Endothelial cell of umbilical vein (primary cell): ENCODE data around the gene NRXN3. TPM values are rescaled to one million over a fixed set of nuclear protein-coding genes. Genes with fewer than 3 reads are reported as not detected.

Source experiments
- BruUV-seq: library from RNA; stranded (reverse); fragments of 400-500 nt; replicated peaks from 2 replicates; lab custom pipeline; 2021; lab: Mats Ljungman, UMichigan
- CTCF ChIA-PET: fragments of 300-600, 350-600 bp; sonication (Branson Sonifier 250); formaldehyde crosslinking; loops from one replicate; lab custom pipeline; 2021; ENCODE audit warnings: antibody characterized with exemption, inconsistent platforms; lab: Charles Lee
- POLR2A ChIA-PET: fragments of 300-600, 350-600 bp; sonication (Branson Sonifier 250); formaldehyde crosslinking; loops from one replicate; lab custom pipeline; 2021; ENCODE audit warnings: antibody characterized with exemption, inconsistent platforms; lab: Charles Lee
- DNase-seq: peaks from one replicate; pipeline ENCODE4 v3.0.0-alpha.2; 2011; ENCODE audit warnings: low read depth, low spot score
- FAIRE-seq: peaks from 2 replicates; lab custom pipeline; 2011; peaks lifted over from hg19 to GRCh38; lab: Jason Lieb, UNC
- H2AFZ ChIP-seq: 2 replicates; pipeline ENCODE4 v1.6.0; 2012; ENCODE audit warnings: low read depth, low read length, control low read depth, inconsistent platforms
- H3K27ac ChIP-seq: 2 replicates; pipeline ENCODE4 v1.5.1; 2011; ENCODE audit warnings: low read depth, mild to moderate bottlenecking, control low read depth, low read length, moderate library complexity; ENCODE audit not compliant: insufficient read depth
- H3K27me3 ChIP-seq, 2 experiments: 2 replicates each; pipeline versions ENCODE4 v1.6.0 to v1.6.1; 2011; ENCODE audit warnings: low read length in 2 of 2, mixed read lengths in 1 of 2; ENCODE audit not compliant: control insufficient read depth in 2 of 2, insufficient read depth in 2 of 2
- H3K36me3 ChIP-seq, 2 experiments: 2 replicates in 1 of 2; 3 replicates in 1 of 2; pipeline ENCODE4 v1.5.1; 2011; ENCODE audit warnings: low read length in 2 of 2, mild to moderate bottlenecking in 1 of 2, moderate library complexity in 1 of 2; ENCODE audit not compliant: control insufficient read depth in 2 of 2, insufficient read depth in 2 of 2; ENCODE audit errors: extremely low read depth in 1 of 2
- H3K4me1 ChIP-seq: 3 replicates; pipeline ENCODE4 v1.5.1; 2011; ENCODE audit warnings: mild to moderate bottlenecking, low read length; ENCODE audit not compliant: control insufficient read depth, insufficient read depth; ENCODE audit errors: extremely low read depth
- H3K4me2 ChIP-seq: 2 replicates; pipeline ENCODE4 v1.6.1; 2011; ENCODE audit warnings: low read length, control low read depth, mixed read lengths; ENCODE audit not compliant: insufficient read depth
- H3K4me3 ChIP-seq, 3 experiments: fragments of 200-600 bp in 1 of 3; sonication (generic), shearing (Covaris generic) in 1 of 3; replicated peaks in 1 of 3; 2 replicates each; pipeline ENCODE4 v1.5.1; 2011 to 2016; ENCODE audit warnings: control low read depth in 3 of 3, low read length in 3 of 3, mild to moderate bottlenecking in 2 of 3, inconsistent platforms in 1 of 3, low read depth in 1 of 3, moderate library complexity in 1 of 3; ENCODE audit not compliant: insufficient read depth in 1 of 3
- H3K79me2 ChIP-seq: 2 replicates; pipeline ENCODE4 v1.6.0; 2012; ENCODE audit warnings: low read length, inconsistent platforms; ENCODE audit not compliant: control insufficient read depth, insufficient read depth
- H3K9ac ChIP-seq: replicated peaks from 2 replicates; pipeline ENCODE3; 2011; ENCODE audit warnings: low read length, control low read depth; ENCODE audit not compliant: insufficient read depth; ENCODE audit errors: extremely low read depth
- H3K9me1 ChIP-seq: replicated peaks from 3 replicates; pipeline ENCODE4 v1.6.0; 2011; ENCODE audit warnings: mild to moderate bottlenecking, low read length; ENCODE audit not compliant: control insufficient read depth, insufficient read depth; ENCODE audit errors: extremely low read depth
- H3K9me3 ChIP-seq: replicated peaks from 2 replicates; pipeline ENCODE4 v1.5.1; 2012; ENCODE audit warnings: low read length, inconsistent platforms; ENCODE audit not compliant: control insufficient read depth, insufficient read depth
- H4K20me1 ChIP-seq: replicated peaks from 2 replicates; pipeline ENCODE3; 2011; ENCODE audit warnings: mild to moderate bottlenecking, low read length; ENCODE audit not compliant: control insufficient read depth, insufficient read depth; ENCODE audit errors: extremely low read depth
- EZH2 ChIP-seq: IDR thresholded peaks from 2 replicates; pipeline ENCODE4 v1.6.1; 2012; ENCODE audit warnings: borderline replicate concordance, low read depth, mild to moderate bottlenecking, moderate library complexity, low read length, inconsistent platforms; ENCODE audit not compliant: severe bottlenecking
- FOS ChIP-seq: IDR thresholded peaks from 2 replicates; pipeline ENCODE4 v1.6.1; 2011; ENCODE audit warnings: mild to moderate bottlenecking, low read length, moderate library complexity, borderline replicate concordance; ENCODE audit not compliant: insufficient read depth
- GATA2 ChIP-seq: IDR thresholded peaks from 2 replicates; pipeline ENCODE4 v1.7.0; 2011; ENCODE audit warnings: low read depth, mild to moderate bottlenecking, moderate library complexity, mixed read lengths, low read length; ENCODE audit not compliant: insufficient read length, insufficient read depth
- JUN ChIP-seq: IDR thresholded peaks from 2 replicates; pipeline ENCODE4 v1.6.1; 2011; ENCODE audit warnings: borderline replicate concordance, low read depth; ENCODE audit not compliant: insufficient read length, insufficient read depth
- MYC ChIP-seq: IDR thresholded peaks from one replicate; pipeline ENCODE4 v1.6.1; 2011; ENCODE audit warnings: mild to moderate bottlenecking, low read depth, low read length
- POLR2A ChIP-seq: IDR thresholded peaks from 2 replicates; pipeline ENCODE4 v1.6.1; 2012; ENCODE audit warnings: low read depth, mild to moderate bottlenecking, control low read depth, low read length
- POLR2AphosphoS5 ChIP-seq: IDR thresholded peaks from 2 replicates; pipeline ENCODE4 v1.6.1; 2012; ENCODE audit warnings: low read depth, mild to moderate bottlenecking, control low read depth, low read length, moderate library complexity; ENCODE audit not compliant: insufficient read depth
- dilution Hi-C: fragments of 300-500 bp; cut with MboI; formaldehyde crosslinking; loops from one replicate; pipeline ENCODE4 v1.15.0; 2019; ENCODE audit warnings: low sequenced_read_pairs; ENCODE audit not compliant: extremely low pct_ligation_motif_present
- intact Hi-C: fragments of 100-400 bp; cut with micrococcal nuclease; formaldehyde crosslinking; loops from one replicate; pipeline ENCODE4 v1.10.0; 2022
- polyA plus RNA-seq, 4 experiments: library from polyadenylated mRNA; depleted of rRNA in 3 of 4; stranded (reverse) in 3 of 4; unstranded in 1 of 4; fragments of >200 nt; gene quantifications; 2 replicates each; pipeline versions ENCODE4 v1.2.1 to v1.2.3, GENCODE V29; 2011 to 2012; ENCODE audit warnings: missing spikeins in 1 of 4
- total RNA-seq: library from RNA; stranded (reverse); gene quantifications from 2 replicates; pipeline ENCODE4 v1.2.3, GENCODE V29; 2021
- TF ChIP-seq, protein P1 (sequence below), 2 donors: IDR thresholded peaks; 1 replicate in 1 of 2; 2 replicates in 1 of 2; pipeline ENCODE4 v1.5.1; 2011; ENCODE audit warnings: low read length in 2 of 2, mild to moderate bottlenecking in 2 of 2, moderate library complexity in 2 of 2, control low read depth in 1 of 2, inconsistent platforms in 1 of 2, low read depth in 1 of 2; ENCODE audit not compliant: insufficient read depth in 1 of 2; ENCODE audit errors: extremely low read depth in 1 of 2
- TF ChIP-seq, protein P2 (sequence below): IDR thresholded peaks from 2 replicates; pipeline ENCODE4 v1.6.1; 2011; ENCODE audit not compliant: insufficient read depth, insufficient read length

The NRXN3 gene
- total and polyA plus RNA-seq, 2 donors (not counting 3 experiments of a cell fraction or from before 2014, with no cell fraction given), result 0.72 to 4.2 TPM

DNA sequence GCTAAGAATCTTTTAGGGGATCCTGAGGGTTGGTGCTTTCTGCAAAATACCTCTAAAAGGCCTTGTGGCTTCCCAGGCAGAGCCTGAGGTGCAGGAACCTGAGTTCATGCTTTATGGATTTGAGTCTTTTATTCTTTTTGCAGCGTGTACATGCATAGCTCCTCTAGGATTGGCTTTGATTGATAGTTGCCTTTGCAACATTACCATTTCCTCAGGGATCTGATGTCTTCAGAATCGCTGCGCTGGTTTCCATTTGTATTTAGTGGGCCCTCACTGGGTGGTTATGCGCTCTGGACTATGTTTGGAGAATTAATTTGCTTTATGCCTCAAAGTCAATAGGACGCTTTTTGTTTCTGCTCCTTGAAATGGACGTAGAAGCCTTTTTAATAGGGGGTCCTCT lies 16.1 kb downstream of the NRXN3 start:
- ChIA-PET POLR2A (no interaction called here), CTCF (no interaction called here)
- Histone ChIP-seq H3K9me3 (no peaks in the 10 kb centered on the region), H3K79me2 (no peaks in the 10 kb centered on the region), H3K4me2 (no peak overlapping the region), H4K20me1 (no peaks in the 10 kb centered on the region), H3K36me3 (no peaks in the 10 kb centered on the region), H3K4me1 (no peaks in the 10 kb centered on the region), H3K4me3 (no peak overlapping the region), H2AFZ (no peak overlapping the region), H3K9me1 (no peaks in the 10 kb centered on the region), H3K27me3 (no peaks in the 10 kb centered on the region), H3K27ac (no peak overlapping the region), H3K9ac (no peak overlapping the region)
- BruUV-seq, result no TSS peak
- dilution Hi-C loops, result no loop called here
- FAIRE-seq (no peak), DNase-seq (no peak)
- intact Hi-C loops, result no loop called here
- TF ChIP-seq GATA2 (no peak), POLR2AphosphoS5 (no peak), POLR2A (no peak), JUN (no peak), EZH2 (no peak), FOS (no peak), MYC (no peak)
- TF ChIP-seq, protein P1, sequence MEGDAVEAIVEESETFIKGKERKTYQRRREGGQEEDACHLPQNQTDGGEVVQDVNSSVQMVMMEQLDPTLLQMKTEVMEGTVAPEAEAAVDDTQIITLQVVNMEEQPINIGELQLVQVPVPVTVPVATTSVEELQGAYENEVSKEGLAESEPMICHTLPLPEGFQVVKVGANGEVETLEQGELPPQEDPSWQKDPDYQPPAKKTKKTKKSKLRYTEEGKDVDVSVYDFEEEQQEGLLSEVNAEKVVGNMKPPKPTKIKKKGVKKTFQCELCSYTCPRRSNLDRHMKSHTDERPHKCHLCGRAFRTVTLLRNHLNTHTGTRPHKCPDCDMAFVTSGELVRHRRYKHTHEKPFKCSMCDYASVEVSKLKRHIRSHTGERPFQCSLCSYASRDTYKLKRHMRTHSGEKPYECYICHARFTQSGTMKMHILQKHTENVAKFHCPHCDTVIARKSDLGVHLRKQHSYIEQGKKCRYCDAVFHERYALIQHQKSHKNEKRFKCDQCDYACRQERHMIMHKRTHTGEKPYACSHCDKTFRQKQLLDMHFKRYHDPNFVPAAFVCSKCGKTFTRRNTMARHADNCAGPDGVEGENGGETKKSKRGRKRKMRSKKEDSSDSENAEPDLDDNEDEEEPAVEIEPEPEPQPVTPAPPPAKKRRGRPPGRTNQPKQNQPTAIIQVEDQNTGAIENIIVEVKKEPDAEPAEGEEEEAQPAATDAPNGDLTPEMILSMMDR (IDR thresholded peaks at IDR 0.05; ENCODE audit: extremely low read depth in 1 of 2, insufficient read depth in 1 of 2, low read depth in 1 of 2, low read length in 2 of 2), result no peak
- TF ChIP-seq, protein P2, sequence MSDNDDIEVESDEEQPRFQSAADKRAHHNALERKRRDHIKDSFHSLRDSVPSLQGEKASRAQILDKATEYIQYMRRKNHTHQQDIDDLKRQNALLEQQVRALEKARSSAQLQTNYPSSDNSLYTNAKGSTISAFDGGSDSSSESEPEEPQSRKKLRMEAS, result no peak
